ENCODE measurements around the gene WDR27. TPM values are rescaled to one million over a fixed set of nuclear protein-coding genes. Genes with fewer than 3 reads are reported as not detected.

Gene WDR27
- total RNA-seq, 1 donor from 2014 or later, result 35.0 TPM

- Mint-ChIP-seq H3K4me1 (ENCODE audit: low read depth) (no peaks in the 10 kb centered on the region), H3K4me3 (ENCODE audit: low read depth) (no peak overlapping the region), H3K36me3 (ENCODE audit: low read depth) (no peaks in the 10 kb centered on the region), H3K9me3 (no peaks in the 10 kb centered on the region), H3K27me3 (ENCODE audit: low read depth) (peaks cover 16% of the 10 kb centered on the region), H3K27ac (no peak overlapping the region)
- DNase-seq (ENCODE audit: low spot score), result no peak
- intact Hi-C loops (cut with micrococcal nuclease), result no loop called here
These were observed 201.1 kb downstream of the WDR27 start for GRCh38 chr6:169500688-169501087.

DNA sequence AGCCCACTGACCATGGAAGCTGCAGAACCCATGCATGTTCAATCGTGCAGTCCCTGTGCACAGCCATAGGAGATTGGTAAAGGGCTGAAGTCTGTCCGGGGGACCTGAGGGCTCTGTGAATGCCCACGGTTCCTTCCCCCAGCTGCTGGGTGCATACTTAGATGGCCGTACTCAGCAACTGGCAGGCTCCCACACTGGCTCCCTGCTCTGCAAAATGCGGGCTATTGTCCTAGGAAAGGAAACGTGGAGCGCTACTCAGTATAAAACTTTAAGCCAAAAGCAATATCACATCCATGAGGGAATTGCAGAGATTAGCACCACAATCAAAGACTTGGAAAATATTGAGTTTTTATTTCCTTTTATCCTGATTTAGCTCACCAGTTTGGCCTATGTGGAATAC is 202.0 kb downstream of the WDR27 start:
- Mint-ChIP-seq H3K4me1 (ENCODE audit: low read depth) (no peaks in the 10 kb centered on the region), H3K27me3 (ENCODE audit: low read depth) (peaks cover 22% of the 10 kb centered on the region), H3K9me3 (no peaks in the 10 kb centered on the region), H3K4me3 (ENCODE audit: low read depth) (no peak overlapping the region), H3K27ac (no peak overlapping the region), H3K36me3 (ENCODE audit: low read depth) (no peaks in the 10 kb centered on the region)
- no peak for DNase-seq (ENCODE audit: low spot score)
- intact Hi-C loops (cut with micrococcal nuclease), result no loop called here

DNA sequence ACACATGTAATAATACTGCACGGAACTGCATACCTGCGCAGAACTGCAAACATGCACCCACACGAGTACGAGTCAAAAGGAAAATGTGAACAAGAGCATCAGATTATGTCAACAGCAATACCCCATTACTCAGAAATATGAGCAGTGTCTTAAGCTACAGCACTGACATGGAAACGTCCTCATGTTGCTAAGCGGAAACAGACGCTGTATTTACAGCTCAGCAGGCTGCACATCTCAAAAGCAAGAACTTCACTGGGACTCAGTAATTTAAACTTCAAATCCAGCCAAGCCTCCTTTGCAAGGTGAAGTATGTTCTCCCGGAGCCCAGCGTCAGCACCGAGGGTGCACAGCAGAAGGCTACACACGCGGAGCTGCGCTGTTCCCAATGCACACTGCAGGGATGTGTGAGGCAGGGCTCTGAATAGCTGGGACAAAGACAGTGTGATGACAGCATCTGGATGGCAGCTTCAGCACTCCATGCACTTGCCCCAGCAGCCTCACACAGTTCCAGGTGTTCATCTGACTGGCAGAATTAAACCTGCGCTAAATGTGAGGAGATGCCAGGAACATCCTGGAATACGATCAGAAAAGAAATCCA is 202.8 kb downstream of the WDR27 start:
- Mint-ChIP-seq H3K9me3 (no peaks in the 10 kb centered on the region), H3K36me3 (ENCODE audit: low read depth) (no peaks in the 10 kb centered on the region), H3K27ac (no peak overlapping the region), H3K27me3 (ENCODE audit: low read depth) (peaks cover 22% of the 10 kb centered on the region), H3K4me1 (ENCODE audit: low read depth) (no peaks in the 10 kb centered on the region), H3K4me3 (ENCODE audit: low read depth) (no peak overlapping the region)
- intact Hi-C loops (cut with micrococcal nuclease), result no loop called here
- DNase-seq (ENCODE audit: low spot score), result no peak

DNA sequence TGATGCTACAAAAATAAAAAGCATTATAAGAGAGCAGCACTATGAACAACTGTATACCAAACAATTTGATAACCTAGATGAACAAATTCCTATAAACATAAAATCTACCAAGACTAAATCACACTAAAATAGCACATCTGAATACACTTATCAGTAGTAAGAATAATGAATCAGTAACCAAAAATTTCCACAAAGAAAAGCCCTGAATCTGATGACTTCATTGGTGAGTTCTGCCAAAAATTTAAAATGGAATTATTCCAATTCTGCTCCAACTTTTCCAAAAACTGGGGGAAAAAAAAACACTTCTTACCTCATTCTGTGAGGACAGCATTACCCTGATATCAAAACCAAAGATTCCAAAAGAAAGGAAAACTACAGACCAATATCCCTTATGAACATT is 206.2 kb downstream of the WDR27 start:
- no peak for DNase-seq (ENCODE audit: low spot score)
- H3K27ac Mint-ChIP-seq, result no peak overlapping the region
- intact Hi-C loops (cut with micrococcal nuclease), result no loop called here
- H3K4me1 Mint-ChIP-seq (ENCODE audit: low read depth), result no peaks in the 10 kb centered on the region
- no peaks in the 10 kb centered on the region for H3K9me3 Mint-ChIP-seq
- no peaks in the 10 kb centered on the region for H3K36me3 Mint-ChIP-seq (ENCODE audit: low read depth)
- H3K27me3 Mint-ChIP-seq (ENCODE audit: low read depth), result peaks cover 22% of the 10 kb centered on the region
- H3K4me3 Mint-ChIP-seq (ENCODE audit: low read depth), result no peak overlapping the region

GRCh38 chr6:169494038-169494437 is 207.8 kb downstream of the WDR27 start:
- H3K27ac Mint-ChIP-seq, result no peak overlapping the region
- H3K4me1 Mint-ChIP-seq (ENCODE audit: low read depth), result no peaks in the 10 kb centered on the region
- H3K4me3 Mint-ChIP-seq (ENCODE audit: low read depth), result no peak overlapping the region
- intact Hi-C loops (cut with micrococcal nuclease), result no loop called here
- no peak for DNase-seq (ENCODE audit: low spot score)
- peaks cover 22% of the 10 kb centered on the region for H3K27me3 Mint-ChIP-seq (ENCODE audit: low read depth)
- no peaks in the 10 kb centered on the region for H3K9me3 Mint-ChIP-seq
- no peaks in the 10 kb centered on the region for H3K36me3 Mint-ChIP-seq (ENCODE audit: low read depth)

- Mint-ChIP-seq H3K27ac (no peak overlapping the region), H3K36me3 (ENCODE audit: low read depth) (no peaks in the 10 kb centered on the region), H3K4me3 (ENCODE audit: low read depth) (no peak overlapping the region), H3K4me1 (ENCODE audit: low read depth) (no peaks in the 10 kb centered on the region), H3K27me3 (ENCODE audit: low read depth) (peaks cover 13% of the 10 kb centered on the region), H3K9me3 (no peaks in the 10 kb centered on the region)
- no peak for DNase-seq (ENCODE audit: low spot score)
- intact Hi-C loops (cut with micrococcal nuclease), result no loop called here
These were observed 210.3 kb downstream of the WDR27 start for GRCh38 chr6:169491482-169491881.

DNA sequence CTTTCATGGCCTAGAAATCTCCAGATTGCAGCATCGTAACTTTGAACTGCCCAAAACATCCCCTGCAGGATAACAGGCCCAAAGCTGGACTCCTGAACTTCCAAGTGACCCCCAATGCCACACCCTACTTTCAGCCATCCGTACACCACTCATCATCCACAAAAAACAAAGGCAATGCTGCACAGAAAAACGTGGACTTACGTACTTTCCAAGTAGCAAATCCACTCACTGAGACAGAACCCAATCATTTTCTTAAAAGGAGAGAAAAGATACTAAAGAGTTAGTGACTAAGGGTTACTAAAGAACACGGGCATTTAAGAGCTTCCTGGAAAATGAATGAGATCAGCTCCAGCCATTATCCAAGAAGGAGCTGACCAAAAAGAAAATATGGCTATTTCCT is 211.0 kb downstream of the WDR27 start:
- Mint-ChIP-seq H3K27ac (no peak overlapping the region), H3K9me3 (no peaks in the 10 kb centered on the region), H3K27me3 (ENCODE audit: low read depth) (peaks cover 7% of the 10 kb centered on the region), H3K36me3 (ENCODE audit: low read depth) (no peaks in the 10 kb centered on the region), H3K4me3 (ENCODE audit: low read depth) (no peak overlapping the region), H3K4me1 (ENCODE audit: low read depth) (no peaks in the 10 kb centered on the region)
- DNase-seq (ENCODE audit: low spot score), result no peak
- intact Hi-C loops (cut with micrococcal nuclease), result no loop called here

GRCh38 chr6:169490246-169490641 is 211.6 kb downstream of the WDR27 start:
- no peaks in the 10 kb centered on the region for H3K36me3 Mint-ChIP-seq (ENCODE audit: low read depth)

GRCh38 chr6:169489563-169490245 is 212.1 kb downstream of the WDR27 start:
- no peaks in the 10 kb centered on the region for H3K36me3 Mint-ChIP-seq (ENCODE audit: low read depth)
- no peak for DNase-seq (ENCODE audit: low spot score)
- H3K4me1 Mint-ChIP-seq (ENCODE audit: low read depth), result no peaks in the 10 kb centered on the region
- no peaks in the 10 kb centered on the region for H3K9me3 Mint-ChIP-seq
- H3K4me3 Mint-ChIP-seq (ENCODE audit: low read depth), result no peak overlapping the region
- intact Hi-C loops (cut with micrococcal nuclease), result no loop called here
- H3K27ac Mint-ChIP-seq, result no peak overlapping the region
- H3K27me3 Mint-ChIP-seq (ENCODE audit: low read depth), result no peaks in the 10 kb centered on the region

More at GRCh38 chr6:169490246-169490641, 211.6 kb downstream of the WDR27 start:
- H3K27ac Mint-ChIP-seq, result no peak overlapping the region
- no peaks in the 10 kb centered on the region for H3K4me1 Mint-ChIP-seq (ENCODE audit: low read depth)
- intact Hi-C loops (cut with micrococcal nuclease), result no loop called here
- H3K27me3 Mint-ChIP-seq (ENCODE audit: low read depth), result peaks cover 3% of the 10 kb centered on the region
- no peak for DNase-seq (ENCODE audit: low spot score)
- no peak overlapping the region for H3K4me3 Mint-ChIP-seq (ENCODE audit: low read depth)
- H3K9me3 Mint-ChIP-seq, result no peaks in the 10 kb centered on the region

DNA sequence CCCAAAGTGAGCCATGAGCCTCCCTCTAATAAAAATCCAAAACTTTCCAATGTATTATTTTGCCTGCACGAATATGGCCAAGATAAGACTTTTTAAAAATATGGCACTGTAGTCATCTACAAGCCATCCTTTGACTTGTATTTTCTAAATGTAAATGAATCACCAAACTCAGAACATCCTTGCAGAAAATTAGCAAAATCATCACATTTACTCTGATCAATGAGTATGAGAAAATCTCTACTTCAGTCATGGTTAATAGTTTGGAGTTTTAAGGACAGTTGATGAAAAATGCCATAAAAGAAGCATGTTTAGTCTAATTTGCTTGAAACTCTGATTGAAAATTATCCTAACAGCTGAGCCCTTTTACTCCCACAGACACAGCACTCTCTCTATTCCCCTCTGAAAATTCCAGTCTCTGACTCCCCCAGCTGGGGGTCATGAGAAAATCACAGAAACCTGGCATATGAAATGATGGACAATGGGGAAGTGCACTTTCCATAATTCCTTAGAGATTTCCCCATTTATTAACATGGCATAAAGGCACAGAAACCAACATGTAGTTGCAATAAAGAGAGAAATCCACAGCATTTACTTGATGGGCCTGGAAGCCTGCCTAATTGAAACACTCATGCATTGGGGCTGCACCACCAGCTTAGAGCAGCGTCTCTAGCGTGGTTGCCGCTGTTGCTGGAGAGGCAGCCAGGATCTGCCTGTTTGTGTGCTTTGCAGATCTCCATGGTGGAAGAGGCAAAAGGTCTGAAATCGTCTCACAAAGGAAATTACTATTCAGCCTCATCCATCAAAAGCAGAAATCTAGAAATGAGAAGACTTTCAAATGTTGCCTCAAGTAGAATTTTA is 214.0 kb downstream of the WDR27 start:
- DNase-seq (ENCODE audit: low spot score), result no peak
- intact Hi-C loops (cut with micrococcal nuclease), result no loop called here
- Mint-ChIP-seq H3K27me3 (ENCODE audit: low read depth) (no peaks in the 10 kb centered on the region), H3K36me3 (ENCODE audit: low read depth) (peaks cover under 1% of the 10 kb centered on the region), H3K4me3 (ENCODE audit: low read depth) (no peak overlapping the region), H3K9me3 (peaks cover 4% of the 10 kb centered on the region), H3K4me1 (ENCODE audit: low read depth) (peaks cover 3% of the 10 kb centered on the region), H3K27ac (no peak overlapping the region)

DNA sequence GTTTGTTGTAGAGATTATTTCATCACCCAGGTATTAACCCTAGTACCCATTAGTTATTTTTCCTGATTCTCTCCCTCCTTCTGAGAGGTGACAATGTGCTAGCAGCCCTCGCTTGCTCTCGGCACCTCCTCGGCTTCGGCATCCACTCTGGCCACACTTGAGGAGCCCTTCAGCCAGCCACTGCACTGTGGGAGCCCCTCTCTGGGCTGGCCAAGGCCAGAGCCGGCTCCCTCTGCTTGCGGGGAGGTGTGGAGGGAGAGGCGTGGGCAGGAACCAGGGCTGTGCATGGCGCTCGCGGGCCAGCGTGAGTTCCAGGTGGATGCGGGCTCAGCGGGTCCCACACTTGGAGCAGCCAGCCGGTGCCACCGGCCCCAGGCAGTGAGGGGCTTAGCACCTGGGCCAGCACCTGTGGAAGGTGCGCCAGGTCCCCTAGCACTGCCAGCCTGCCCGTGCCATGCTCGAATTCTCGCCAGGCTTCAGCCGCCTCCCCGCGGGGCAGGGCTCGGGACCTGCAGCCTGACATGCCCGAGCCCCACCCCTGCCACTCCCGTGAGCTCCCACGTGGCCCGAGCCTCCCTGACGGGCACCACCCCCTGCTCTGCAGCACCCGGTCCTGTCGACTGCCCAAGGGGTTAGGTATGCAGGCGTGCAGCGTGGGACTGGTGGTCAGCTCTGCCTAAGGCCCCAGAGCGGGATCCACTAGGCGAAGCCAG is 221.9 kb downstream of the WDR27 start:
- peaks cover 22% of the 10 kb centered on the region for H3K9me3 Mint-ChIP-seq
- peaks cover 4% of the 10 kb centered on the region for H3K36me3 Mint-ChIP-seq (ENCODE audit: low read depth)
- intact Hi-C loops (cut with micrococcal nuclease), result no loop called here
- H3K27ac Mint-ChIP-seq, result no peak overlapping the region
- peaks cover 3% of the 10 kb centered on the region for H3K4me1 Mint-ChIP-seq (ENCODE audit: low read depth)
- H3K27me3 Mint-ChIP-seq (ENCODE audit: low read depth), result no peaks in the 10 kb centered on the region
- DNase-seq (ENCODE audit: low spot score), result no peak
- H3K4me3 Mint-ChIP-seq (ENCODE audit: low read depth), result no peak overlapping the region

GRCh38 chr6:169474362-169474761 is 227.5 kb downstream of the WDR27 start:
- Mint-ChIP-seq H3K9me3 (peaks cover 20% of the 10 kb centered on the region), H3K27ac (no peak overlapping the region), H3K4me3 (ENCODE audit: low read depth) (no peak overlapping the region), H3K27me3 (ENCODE audit: low read depth) (no peaks in the 10 kb centered on the region), H3K4me1 (ENCODE audit: low read depth) (no peaks in the 10 kb centered on the region), H3K36me3 (ENCODE audit: low read depth) (no peaks in the 10 kb centered on the region)
- intact Hi-C loops (cut with micrococcal nuclease), result no loop called here
- no peak for DNase-seq (ENCODE audit: low spot score)

Data from activated T-helper 2 cell treated with anti-CD3 and anti-CD28 coated beads, Interferon-gamma antibody, Interleukin-2, Interleukin-4, amounts not matched to agents 10 μg/mL and 5 μg/mL and 100 μg/mL, durations not matched to agents 14 hours and 24 hours and 36 hours (primary cell).